ENCODE data around the gene SNRNP48. TPM values are rescaled to one million over a fixed set of nuclear protein-coding genes. Genes with fewer than 3 reads are reported as not detected.

Gene SNRNP48
- polyA plus RNA-seq, 1 donor (not counting 4 experiments of a cell fraction or from before 2014, with no cell fraction given): 12.2 TPM

GRCh38 chr6:7615611-7616383, 25.8 kb downstream of the SNRNP48 start:
- peak; percentile 7 for DNase-seq (ENCODE audit: low read depth, low spot score)
- FAIRE-seq: peak; percentile 64
- H3K4me1 ChIP-seq (ENCODE audit: control insufficient read depth, extremely low read depth, insufficient read depth, low read length): peaks cover 17% of the 10 kb centered on the region
- H3K27me3 ChIP-seq (ENCODE audit: control insufficient read depth, extremely low read depth, insufficient read depth, low read length): no peaks in the 10 kb centered on the region
- peak overlapping the region; percentile 18 for H3K9ac ChIP-seq (ENCODE audit: control insufficient read depth, extremely low read depth, insufficient read depth, low read length)
- H3K79me2 ChIP-seq (ENCODE audit: control insufficient read depth, insufficient read depth, low read length): no peaks in the 10 kb centered on the region
- H3K36me3 ChIP-seq (ENCODE audit: control insufficient read depth in 2 of 2, extremely low read depth in 1 of 2, insufficient read depth in 2 of 2, low read length in 2 of 2): peaks cover 0 to 5% of the 10 kb centered on the region in 2 experiments
- H2AFZ ChIP-seq (ENCODE audit: control insufficient read depth, low read length): no peak overlapping the region
- H3K9me3 ChIP-seq (ENCODE audit: control insufficient read depth, low read depth, low read length): no peaks in the 10 kb centered on the region
- no peaks in the 10 kb centered on the region for H4K20me1 ChIP-seq (ENCODE audit: control insufficient read depth, extremely low read depth, insufficient read depth, low read length)
- H3K9me1 ChIP-seq (ENCODE audit: control insufficient read depth, extremely low read depth, insufficient read depth, low read length): no peaks in the 10 kb centered on the region
- no peak for TF ChIP-seq EZH2 (IDR thresholded peaks at IDR 0.05; ENCODE audit: low read length)
- peak; percentile 68 to 72 (median 71) for TF ChIP-seq CTCF (optimal IDR thresholded peaks at IDR 0.05 in 1 of 3, IDR thresholded peaks at IDR 0.05 in 1 of 3, conservative IDR thresholded peaks at IDR 0.05 in 1 of 3; ENCODE audit: extremely low read depth in 1 of 3, insufficient read depth in 2 of 3, low read length in 3 of 3)
- peak overlapping the region; percentile 29 for H3K27ac ChIP-seq (ENCODE audit: control insufficient read depth, insufficient read depth, low read length)
- dilution Hi-C loops (cut with MboI; ENCODE audit: extremely low pct_ligation_motif_present, low sequenced_read_pairs): loop anchor here (25.0 kb wide), 1 partner anchor 328 kb away; no protein-coding TSS in a partner anchor
- peak overlapping the region in 1 of 3 experiments; percentile 46 for H3K4me3 ChIP-seq (ENCODE audit: control insufficient read depth in 2 of 3, extremely low read depth in 1 of 3, insufficient read depth in 2 of 3, low read depth in 1 of 3, low read length in 3 of 3)
- H3K4me2 ChIP-seq (ENCODE audit: control insufficient read depth, extremely low read depth, insufficient read depth, low read depth, low read length): peak overlapping the region; percentile 66

- Histone ChIP-seq H3K4me2 (ENCODE audit: control insufficient read depth, extremely low read depth, insufficient read depth, low read depth, low read length) (peak overlapping the region; percentile 49), H3K9me1 (ENCODE audit: control insufficient read depth, extremely low read depth, insufficient read depth, low read length) (no peaks in the 10 kb centered on the region), H3K79me2 (ENCODE audit: control insufficient read depth, insufficient read depth, low read length) (no peaks in the 10 kb centered on the region), H3K27me3 (ENCODE audit: control insufficient read depth, extremely low read depth, insufficient read depth, low read length) (no peaks in the 10 kb centered on the region), H3K9ac (ENCODE audit: control insufficient read depth, extremely low read depth, insufficient read depth, low read length) (peak overlapping the region; percentile 14), H3K36me3 (ENCODE audit: control insufficient read depth in 2 of 2, extremely low read depth in 1 of 2, insufficient read depth in 2 of 2, low read length in 2 of 2) (no peaks in the 10 kb centered on the region), H3K4me1 (ENCODE audit: control insufficient read depth, extremely low read depth, insufficient read depth, low read length) (peaks cover 17% of the 10 kb centered on the region), H3K4me3 (ENCODE audit: control insufficient read depth in 2 of 3, extremely low read depth in 1 of 3, insufficient read depth in 2 of 3, low read depth in 1 of 3, low read length in 3 of 3) (no peak overlapping the region), H4K20me1 (ENCODE audit: control insufficient read depth, extremely low read depth, insufficient read depth, low read length) (no peaks in the 10 kb centered on the region), H3K9me3 (ENCODE audit: control insufficient read depth, low read depth, low read length) (no peaks in the 10 kb centered on the region), H2AFZ (ENCODE audit: control insufficient read depth, low read length) (no peak overlapping the region), H3K27ac (ENCODE audit: control insufficient read depth, insufficient read depth, low read length) (no peak overlapping the region)
- TF ChIP-seq EZH2 (IDR thresholded peaks at IDR 0.05; ENCODE audit: low read length) (no peak), CTCF (optimal IDR thresholded peaks at IDR 0.05 in 1 of 3, IDR thresholded peaks at IDR 0.05 in 1 of 3, conservative IDR thresholded peaks at IDR 0.05 in 1 of 3; ENCODE audit: extremely low read depth in 1 of 3, insufficient read depth in 2 of 3, low read length in 3 of 3) (peak; percentile 3 to 51 (median 47))
- FAIRE-seq (peak; percentile 86), DNase-seq (ENCODE audit: low read depth, low spot score) (peak; percentile 62)
- dilution Hi-C loops (cut with MboI; ENCODE audit: extremely low pct_ligation_motif_present, low sequenced_read_pairs): loop anchor here (25.0 kb wide), 1 partner anchor 331 kb away; no protein-coding TSS in a partner anchor
These were observed 28.1 kb downstream of the SNRNP48 start for GRCh38 chr6:7617801-7618764.
